Measurements from ENCODE around the gene SMIM35. TPM values are rescaled to one million over a fixed set of nuclear protein-coding genes. Genes with fewer than 3 reads are reported as not detected.

Gene SMIM35
- total and polyA plus RNA-seq, 2 of the 4 experiments (the other 2 are of a cell fraction), result not detected

DNA sequence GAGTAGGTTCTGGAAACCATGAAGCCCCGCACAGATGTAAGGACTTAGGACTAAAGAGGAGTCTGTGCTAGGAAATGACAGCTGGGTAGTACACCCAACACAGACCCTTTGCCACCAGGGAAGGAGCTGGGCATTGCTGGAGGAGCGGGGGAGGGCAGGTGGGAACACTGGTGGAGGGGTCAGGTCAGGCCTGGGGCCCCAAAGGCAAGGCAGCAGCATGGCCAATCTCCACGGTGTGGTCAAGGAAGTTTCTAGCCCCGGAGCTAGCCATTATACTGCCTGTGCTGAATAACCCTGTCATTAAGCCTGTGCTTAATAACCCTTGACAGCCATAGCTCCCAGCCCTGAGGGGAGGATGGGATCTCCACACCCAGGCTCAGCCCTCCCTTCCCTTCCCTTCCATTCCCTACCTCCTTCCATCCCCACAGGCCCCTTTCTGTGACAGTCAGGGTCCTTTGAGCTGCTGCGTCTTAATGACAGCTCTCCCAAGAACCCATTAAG lies 7.8 kb downstream of the SMIM35 start:
- H4K20me1 ChIP-seq (ENCODE audit: insufficient read depth, low read length), result no peaks in the 10 kb centered on the region
- ATAC-seq (ENCODE audit: low read depth), result no peak
- TF ChIP-seq, protein P1, sequence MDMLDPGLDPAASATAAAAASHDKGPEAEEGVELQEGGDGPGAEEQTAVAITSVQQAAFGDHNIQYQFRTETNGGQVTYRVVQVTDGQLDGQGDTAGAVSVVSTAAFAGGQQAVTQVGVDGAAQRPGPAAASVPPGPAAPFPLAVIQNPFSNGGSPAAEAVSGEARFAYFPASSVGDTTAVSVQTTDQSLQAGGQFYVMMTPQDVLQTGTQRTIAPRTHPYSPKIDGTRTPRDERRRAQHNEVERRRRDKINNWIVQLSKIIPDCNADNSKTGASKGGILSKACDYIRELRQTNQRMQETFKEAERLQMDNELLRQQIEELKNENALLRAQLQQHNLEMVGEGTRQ (IDR thresholded peaks at IDR 0.05; ENCODE audit: low read depth, low read length), result no peak
- TF ChIP-seq, protein P2, sequence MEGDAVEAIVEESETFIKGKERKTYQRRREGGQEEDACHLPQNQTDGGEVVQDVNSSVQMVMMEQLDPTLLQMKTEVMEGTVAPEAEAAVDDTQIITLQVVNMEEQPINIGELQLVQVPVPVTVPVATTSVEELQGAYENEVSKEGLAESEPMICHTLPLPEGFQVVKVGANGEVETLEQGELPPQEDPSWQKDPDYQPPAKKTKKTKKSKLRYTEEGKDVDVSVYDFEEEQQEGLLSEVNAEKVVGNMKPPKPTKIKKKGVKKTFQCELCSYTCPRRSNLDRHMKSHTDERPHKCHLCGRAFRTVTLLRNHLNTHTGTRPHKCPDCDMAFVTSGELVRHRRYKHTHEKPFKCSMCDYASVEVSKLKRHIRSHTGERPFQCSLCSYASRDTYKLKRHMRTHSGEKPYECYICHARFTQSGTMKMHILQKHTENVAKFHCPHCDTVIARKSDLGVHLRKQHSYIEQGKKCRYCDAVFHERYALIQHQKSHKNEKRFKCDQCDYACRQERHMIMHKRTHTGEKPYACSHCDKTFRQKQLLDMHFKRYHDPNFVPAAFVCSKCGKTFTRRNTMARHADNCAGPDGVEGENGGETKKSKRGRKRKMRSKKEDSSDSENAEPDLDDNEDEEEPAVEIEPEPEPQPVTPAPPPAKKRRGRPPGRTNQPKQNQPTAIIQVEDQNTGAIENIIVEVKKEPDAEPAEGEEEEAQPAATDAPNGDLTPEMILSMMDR (conservative IDR thresholded peaks at IDR 0.05; ENCODE audit: low read depth, low read length), result no peak
- no peak for TF ChIP-seq CEBPB (IDR thresholded peaks at IDR 0.05; ENCODE audit: low read depth, low read length)
- TF ChIP-seq RAD21 (IDR thresholded peaks at IDR 0.05; ENCODE audit: low read length), result no peak
- no peak for TF ChIP-seq BHLHE40 (IDR thresholded peaks at IDR 0.05; ENCODE audit: low read depth, low read length)
- no peak for TF ChIP-seq FOS (IDR thresholded peaks at IDR 0.05; ENCODE audit: low read depth, low read length)
- no peak for TF ChIP-seq MXI1 (IDR thresholded peaks at IDR 0.05; ENCODE audit: borderline replicate concordance, low read depth, low read length)
- H2BK5ac ChIP-seq (ENCODE audit: low read depth, low read length, poor library complexity, severe bottlenecking), result no peak overlapping the region
- in situ Hi-C loops (cut with MboI; ENCODE audit: low sequenced_read_pairs) (no loop called here), dilution Hi-C loops (cut with HindIII; ENCODE audit: low sequenced_read_pairs, unreplicated experiment) (no loop called here), intact Hi-C loops (cut with micrococcal nuclease) (no loop called here)
- no peak overlapping the region for H2AFZ ChIP-seq (replicated peaks; ENCODE audit: low read length, poor library complexity)
- POLR2A ChIA-PET (ENCODE audit: unreplicated experiment), result no interaction called here
- no peak overlapping the region for H4K91ac ChIP-seq (ENCODE audit: insufficient read depth, low read depth, low read length)
- H3K14ac ChIP-seq (replicated peaks; ENCODE audit: low read depth, low read length), result no peak overlapping the region
- no TSS peak for BruUV-seq (replicated peaks)
- H3K56ac ChIP-seq (ENCODE audit: extremely low read depth, insufficient read depth, low read length), result no peak overlapping the region
- no peak overlapping the region for H3K9ac ChIP-seq (ENCODE audit: low read depth, low read length)
- no peak overlapping the region for H2BK20ac ChIP-seq (ENCODE audit: low read depth, low read length)
- no peak overlapping the region for H3K4me2 ChIP-seq (ENCODE audit: low read depth, low read length)
- H2BK120ac ChIP-seq (ENCODE audit: low read depth, low read length), result no peak overlapping the region
- H3K4ac ChIP-seq (ENCODE audit: low read depth, low read length), result no peak overlapping the region
- no peaks in the 10 kb centered on the region for H3K9me1 ChIP-seq (ENCODE audit: insufficient read depth, low read length)
- no peaks in the 10 kb centered on the region for H3K36me3 ChIP-seq (ENCODE audit: control insufficient read depth, insufficient read depth, low read length)
- H3K18ac ChIP-seq (ENCODE audit: low read depth, low read length), result no peak overlapping the region
- no peak overlapping the region for H4K8ac ChIP-seq (ENCODE audit: low read depth in 2 of 2, low read length in 2 of 2)
- H2AK5ac ChIP-seq (ENCODE audit: low read depth, low read length), result no peak overlapping the region
- no peak for DNase-seq
- no CpG with 5 or more reads among the region's 5 CpGs for WGBS, 2 experiments (ENCODE audit: extremely low coverage in 2 of 2, insufficient read length in 1 of 2)
- CTCF ChIA-PET, result no interaction called here
- no peaks in the 10 kb centered on the region for H3K9me3 ChIP-seq (ENCODE audit: control insufficient read depth, insufficient read depth, low read length)
- H3K27me3 ChIP-seq (ENCODE audit: control insufficient read depth, insufficient read depth, low read length), result peaks cover 6% of the 10 kb centered on the region; the same call in 1 of the 2 replicates
- H3K27ac ChIP-seq (ENCODE audit: insufficient read depth, low read length), result no peak overlapping the region
- no peaks in the 10 kb centered on the region for H3K4me1 ChIP-seq (ENCODE audit: control insufficient read depth, insufficient read depth, low read length)
- no peak overlapping the region for H2AK9ac ChIP-seq (replicated peaks; ENCODE audit: low read depth, low read length, poor library complexity)
- no peak overlapping the region for H2BK15ac ChIP-seq (ENCODE audit: low read depth, low read length)
- no peaks in the 10 kb centered on the region for H3K79me1 ChIP-seq (ENCODE audit: low read depth in 1 of 2, low read length in 2 of 2)
- H3K23ac ChIP-seq (ENCODE audit: low read depth, low read length), result no peak overlapping the region
- H4K5ac ChIP-seq (ENCODE audit: low read depth, low read length), result no peak overlapping the region
- no peak overlapping the region for H3K4me3 ChIP-seq (ENCODE audit: insufficient read depth, low read depth, low read length)
